Ovary (tissue), 9 donors: ENCODE data around the gene NOXA1. TPM values are rescaled to one million over a fixed set of nuclear protein-coding genes. Genes with fewer than 3 reads are reported as not detected.

Source experiments
- DNase-seq, 5 donors: peaks; one replicate each; pipeline ENCODE4 v3.0.0-alpha.2; 2019 to 2020
- H3K27ac ChIP-seq, 2 donors: fragments of 200-600 bp; one replicate each; pipeline versions ENCODE4 v1.5.1 to v1.8.0; 2019 to 2022
- H3K27me3 ChIP-seq: fragments of 200-600 bp; one replicate; pipeline ENCODE4 v1.8.0; 2022
- H3K36me3 ChIP-seq: fragments of 200-600 bp; sonication (generic); one replicate; pipeline ENCODE4 v1.5.1; 2019
- H3K4me1 ChIP-seq: one replicate; pipeline ENCODE4 v1.8.1; 2013; ENCODE audit warnings: mild to moderate bottlenecking, moderate library complexity; ENCODE audit not compliant: insufficient read depth
- H3K4me3 ChIP-seq: fragments of 200-600 bp; sonication (generic); one replicate; pipeline ENCODE4 v1.5.1; 2017
- H3K9me3 ChIP-seq, 2 donors: fragments of 200-600 bp in 1 of 2; sonication (generic) in 1 of 2; one replicate each; pipeline versions ENCODE4 v1.5.1 to v1.8.1; 2013 to 2019; ENCODE audit warnings: mild to moderate bottlenecking in 1 of 2, moderate library complexity in 1 of 2
- EP300 ChIP-seq: sonication (generic); formaldehyde crosslinking; IDR thresholded peaks from one replicate; pipeline ENCODE4 v1.6.1; 2017; ENCODE audit warnings: antibody characterized with exemption
- POLR2A ChIP-seq: fragments of 450-650 bp; IDR thresholded peaks from one replicate; pipeline ENCODE4 v1.6.1; 2017; ENCODE audit warnings: antibody characterized with exemption, mild to moderate bottlenecking, moderate library complexity
- WGBS, 3 donors: extraction: QIAGEN DNeasy Blood & Tissue Kit in 1 of 3; methylation state at CpG; one replicate each; pipeline versions ENCODE4 v1.1.5 to v1.1.7; 2013 to 2017; 5-methylcytosine and 5-hydroxymethylcytosine counted together
- intact Hi-C, 4 donors: fragments of 100-400 bp; cut with DNase I; formaldehyde crosslinking; loops; one replicate each; pipeline versions ENCODE4 v1.11.0 to v1.15.1; 2022 to 2023
- microRNA-seq, 3 donors: library from miRNA; unstranded; fragments of <30 nt; microRNA quantifications; one replicate each; pipeline versions ENCODE4 to v1.2.0, GENCODE V29; 2019 to 2020
- polyA plus RNA-seq, 2 donors: library from polyadenylated mRNA; stranded (reverse); fragments of 200-250 nt in 1 of 2; fragments of 350-450 nt in 1 of 2; fragmentation: Illumina TruSeq in 1 of 2; extraction: RNeasy Lipid Tissue Mini Kit (QIAGEN cat#74804) in 1 of 2; gene quantifications; one replicate each; pipeline ENCODE4 v1.2.3, GENCODE V29; 2013 to 2014
- total RNA-seq, 7 donors: library from RNA; depleted of rRNA in 2 of 7; stranded (reverse); fragments of >200 nt in 2 of 7; fragmentation: NEBNext Ultra II Directional in 3 of 7; extraction: Animal tissue kit (Norgen Biotek cat#: 25700) in 3 of 7; gene quantifications; one replicate each; pipeline versions ENCODE4 v1.1.0 to v1.2.4, GENCODE V29; 2016 to 2023
- TF ChIP-seq, protein P1 (sequence below), 3 donors: fragments of 450-650 bp in 2 of 3; fragments of 200-600 bp in 1 of 3; IDR thresholded peaks; one replicate each; pipeline versions ENCODE4 v1.5.1 to v1.8.0; 2016 to 2022; ENCODE audit warnings: antibody characterized with exemption in 3 of 3, mild to moderate bottlenecking in 1 of 3
- donor health status: DM: no; HTN: no; CAD: no; lungs with moderate emphysema.
- donor health status: DM: no; HTN: no; CAD: no.
- donor health status: Bipolar disorder and iron deficiency.
- donor health status: DM: yes; HTN: yes; CAD: no.
- donor health status: DM: no; HTN: no; CAD: no.
- donor health status: DM: yes; HTN: yes; CAD: no.

Gene NOXA1
- total and polyA plus RNA-seq, 9 donors = 7.1 to 18.5 (median 12.1) TPM; not detected in 1

DNA sequence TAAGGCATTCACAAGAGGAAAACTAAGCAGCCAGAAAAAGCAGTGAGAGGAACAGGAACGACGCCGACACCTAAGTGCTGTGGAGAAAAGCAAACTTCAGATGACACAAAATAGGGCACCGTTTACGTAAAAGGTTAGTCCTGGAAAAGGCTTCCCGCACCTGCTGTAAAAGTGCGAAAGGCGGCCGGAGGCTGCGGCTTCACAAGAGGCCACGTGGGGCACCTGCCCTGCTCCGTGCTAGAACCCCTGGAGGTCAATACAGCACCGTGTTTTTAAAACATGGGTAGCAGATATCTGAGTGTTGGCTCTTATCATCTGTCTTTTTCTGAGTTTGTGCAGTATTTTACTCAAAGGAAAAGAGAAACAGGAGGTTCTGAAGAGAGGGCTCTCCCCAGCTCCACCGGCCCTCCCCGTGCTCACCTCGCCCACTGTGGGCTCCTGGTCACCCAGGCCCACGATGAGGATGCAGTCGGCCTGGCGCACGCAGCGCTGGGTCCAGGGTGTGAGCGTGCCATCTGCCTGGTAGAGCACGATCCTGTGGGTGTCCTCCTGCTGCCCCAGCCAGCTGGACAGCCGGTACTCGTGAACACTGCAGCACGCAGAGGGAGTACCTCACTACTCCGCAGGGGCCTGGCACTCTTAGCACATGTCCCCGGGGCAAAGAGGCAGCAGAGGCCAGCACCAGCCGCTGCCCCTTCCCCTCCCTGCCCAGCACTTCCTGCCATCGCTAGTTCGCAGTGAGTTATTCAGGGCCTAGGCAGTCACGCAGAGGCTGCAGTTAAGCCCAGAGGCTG is 56.9 kb downstream of the NOXA1 start:
- intact Hi-C loops = no loop called here
- WGBS, 3 donors = 89 to 90% (median 89%) methylated on average over 32 of the region's 32 CpGs
- peak in 3 of 5 donors; percentile 14 to 32 (median 16) for DNase-seq
- Histone ChIP-seq H3K27me3 (no peaks in the 10 kb centered on the region), H3K36me3 (no peaks in the 10 kb centered on the region), H3K27ac (no peak overlapping the region), H3K4me3 (no peak overlapping the region), H3K9me3 (no peaks in the 10 kb centered on the region), H3K4me1 (peaks cover 4% of the 10 kb centered on the region)
- no peak for TF ChIP-seq EP300
- TF ChIP-seq POLR2A = no peak
- TF ChIP-seq, protein P1, sequence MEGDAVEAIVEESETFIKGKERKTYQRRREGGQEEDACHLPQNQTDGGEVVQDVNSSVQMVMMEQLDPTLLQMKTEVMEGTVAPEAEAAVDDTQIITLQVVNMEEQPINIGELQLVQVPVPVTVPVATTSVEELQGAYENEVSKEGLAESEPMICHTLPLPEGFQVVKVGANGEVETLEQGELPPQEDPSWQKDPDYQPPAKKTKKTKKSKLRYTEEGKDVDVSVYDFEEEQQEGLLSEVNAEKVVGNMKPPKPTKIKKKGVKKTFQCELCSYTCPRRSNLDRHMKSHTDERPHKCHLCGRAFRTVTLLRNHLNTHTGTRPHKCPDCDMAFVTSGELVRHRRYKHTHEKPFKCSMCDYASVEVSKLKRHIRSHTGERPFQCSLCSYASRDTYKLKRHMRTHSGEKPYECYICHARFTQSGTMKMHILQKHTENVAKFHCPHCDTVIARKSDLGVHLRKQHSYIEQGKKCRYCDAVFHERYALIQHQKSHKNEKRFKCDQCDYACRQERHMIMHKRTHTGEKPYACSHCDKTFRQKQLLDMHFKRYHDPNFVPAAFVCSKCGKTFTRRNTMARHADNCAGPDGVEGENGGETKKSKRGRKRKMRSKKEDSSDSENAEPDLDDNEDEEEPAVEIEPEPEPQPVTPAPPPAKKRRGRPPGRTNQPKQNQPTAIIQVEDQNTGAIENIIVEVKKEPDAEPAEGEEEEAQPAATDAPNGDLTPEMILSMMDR (IDR thresholded peaks at IDR 0.05) = no peak

DNA sequence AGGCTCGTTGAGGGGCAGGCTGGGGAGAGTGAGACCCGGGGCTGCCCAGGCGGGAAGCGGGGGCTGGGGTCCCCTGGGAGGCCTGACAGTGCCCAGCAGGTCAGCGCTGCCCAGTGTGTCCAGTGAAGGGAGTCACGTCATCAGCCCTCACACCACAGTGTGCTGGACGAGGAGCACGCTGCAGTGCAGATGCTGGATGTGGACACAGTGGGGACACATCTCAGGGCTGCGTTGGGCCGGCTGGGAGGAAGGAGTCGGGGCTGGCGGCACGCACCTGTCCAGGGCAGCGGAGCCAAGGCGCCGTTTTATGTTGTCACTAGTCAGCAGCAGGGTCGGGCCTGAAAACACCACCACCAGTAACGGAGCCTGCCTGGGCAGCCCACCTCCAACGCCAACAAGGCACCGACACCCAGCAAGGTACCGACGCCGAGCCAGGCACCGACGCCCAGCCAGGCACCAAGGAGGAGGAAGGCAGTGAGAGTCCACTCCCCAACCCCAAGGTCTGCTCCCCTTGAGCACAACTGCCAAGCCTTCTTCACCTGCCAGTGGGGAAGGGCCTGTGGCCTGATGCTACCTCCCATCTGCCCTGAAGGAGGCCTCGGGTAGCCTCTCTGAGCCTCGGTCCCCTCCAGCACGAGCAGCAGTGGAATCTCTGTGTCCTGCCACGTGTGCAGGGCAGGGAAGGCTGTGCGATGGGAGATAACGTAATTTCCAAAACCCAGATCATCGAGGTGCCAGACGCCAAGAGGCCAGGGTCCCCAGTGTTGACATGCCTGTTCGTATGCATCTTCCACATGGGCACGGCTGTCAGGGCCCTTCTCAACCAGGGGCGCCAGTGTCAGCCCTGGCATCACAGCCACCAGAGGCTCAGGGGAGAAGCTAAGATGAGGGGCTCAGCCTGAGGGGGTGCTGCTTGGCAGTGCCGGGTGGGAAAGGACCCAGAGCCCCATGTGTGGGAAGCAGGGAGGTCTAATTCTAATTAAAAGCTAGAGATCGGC is 57.8 kb downstream of the NOXA1 start:
- Histone ChIP-seq H3K9me3 (no peaks in the 10 kb centered on the region), H3K36me3 (no peaks in the 10 kb centered on the region), H3K27ac (no peak overlapping the region), H3K27me3 (no peaks in the 10 kb centered on the region), H3K4me3 (no peak overlapping the region), H3K4me1 (peaks cover 4% of the 10 kb centered on the region)
- 94% methylated on average over 38 of the region's 38 CpGs for WGBS, 3 donors
- DNase-seq = peak; percentile 12 to 35 (median 16)
- intact Hi-C loops = no loop called here
- no peak for TF ChIP-seq EP300
- no peak for TF ChIP-seq POLR2A
- TF ChIP-seq, protein P1 (IDR thresholded peaks at IDR 0.05) = no peak

DNA sequence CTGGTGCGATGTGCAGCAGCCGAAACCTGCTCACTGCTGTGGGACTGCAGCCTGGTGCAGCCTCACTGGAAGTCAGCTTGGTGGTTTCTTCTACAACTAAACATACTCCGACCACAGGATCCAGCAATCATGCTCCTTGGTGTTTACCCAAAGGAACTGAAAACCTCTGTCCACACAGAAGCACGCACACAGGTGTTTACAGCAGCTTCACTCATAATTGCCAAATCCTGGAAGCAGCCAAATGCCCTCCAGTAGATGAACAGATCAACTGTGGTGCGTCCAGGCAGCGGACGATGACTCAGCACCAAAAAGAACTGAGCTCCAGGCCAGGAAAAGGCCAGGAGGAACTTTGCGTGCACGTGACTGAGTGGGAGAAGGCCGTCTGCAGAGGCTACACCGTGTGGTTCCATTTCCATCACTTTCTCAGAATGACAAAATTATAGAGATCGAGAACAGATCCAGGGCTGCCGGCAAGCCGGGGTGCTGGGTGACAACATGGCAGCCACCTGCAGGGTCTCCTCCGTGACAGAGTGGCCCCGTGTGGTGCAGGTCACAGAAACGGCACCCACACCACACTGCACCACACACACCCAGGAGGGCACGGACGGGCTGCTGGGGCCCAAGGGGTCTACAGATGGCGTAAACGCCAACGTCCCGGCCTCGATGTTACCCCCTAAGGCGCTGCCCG is 59.0 kb downstream of the NOXA1 start:
- peak overlapping the region in 1 of 2 donors; percentile 30 for H3K27ac ChIP-seq
- H3K4me3 ChIP-seq = no peak overlapping the region
- peak; percentile 64 to 75 (median 67) for DNase-seq
- H3K27me3 ChIP-seq = no peaks in the 10 kb centered on the region
- H3K4me1 ChIP-seq = peaks cover 4% of the 10 kb centered on the region
- intact Hi-C loops = no loop called here
- 56 to 64% (median 58%) methylated on average over 26 of the region's 26 CpGs for WGBS, 3 donors
- TF ChIP-seq, protein P1 (IDR thresholded peaks at IDR 0.05) = no peak
- TF ChIP-seq EP300 (no peak), POLR2A (no peak)
- H3K36me3 ChIP-seq = no peaks in the 10 kb centered on the region
- H3K9me3 ChIP-seq = no peaks in the 10 kb centered on the region

Small RNA genes within 50 kb of the gene (microRNA-seq; reads per million reads assigned to microRNA genes)
- 0 to 0.16 (median 0) reads per million in 3 donors for gene MIR7114

Other genes starting within 250 kb of the NOXA1 start
- 10 to 100 TPM; 23.1 to 61.5 (median 53.9) TPM for gene ANAPC2, start 234.8 kb upstream of the NOXA1 start, total RNA-seq
- gene ANAPC2, start 234.8 kb upstream of the NOXA1 start, polyA plus RNA-seq = 10 to 100 TPM in 1 of 2 donors, 1 to 10 TPM in 1; 8.0 to 38.4 TPM
- 10 to 100 TPM; 34.5 to 60.7 (median 44.5) TPM for gene SSNA1, start 234.7 kb upstream of the NOXA1 start, total RNA-seq
- 10 to 100 TPM in 1 of 2 donors, 1 to 10 TPM in 1; 1.6 to 47.3 TPM for gene SSNA1, start 234.7 kb upstream of the NOXA1 start, polyA plus RNA-seq
- gene TPRN, start 222.7 kb upstream of the NOXA1 start, total RNA-seq = 10 to 100 TPM in 6 of 7 donors, 1 to 10 TPM in 1; 6.6 to 18.4 (median 15.9) TPM
- 1 to 10 TPM in 1 of 2 donors, under 1 TPM in 1; 0.68 to 8.6 TPM for gene TPRN, start 222.7 kb upstream of the NOXA1 start, polyA plus RNA-seq
- 10 to 100 TPM; 29.2 to 40.8 (median 37.5) TPM for gene TMEM203, start 217.7 kb upstream of the NOXA1 start, total RNA-seq
- 10 to 100 TPM; 35.3 to 38.2 TPM for gene TMEM203, start 217.7 kb upstream of the NOXA1 start, polyA plus RNA-seq
- 10 to 100 TPM in 4 of 7 donors, 1 to 10 TPM in 3; 3.7 to 15.2 (median 11.3) TPM for gene NDOR1, start 217.7 kb upstream of the NOXA1 start, total RNA-seq
- 1 to 10 TPM; 1.1 to 7.2 TPM for gene NDOR1, start 217.7 kb upstream of the NOXA1 start, polyA plus RNA-seq
- gene RNF208, start 201.2 kb upstream of the NOXA1 start, total RNA-seq = 1 to 10 TPM in 5 of 7 donors, under 1 TPM in 1, not detected in 1; 0.92 to 6.5 (median 3.3) TPM
- gene RNF208, start 201.2 kb upstream of the NOXA1 start, polyA plus RNA-seq = 1 to 10 TPM in 1 of 2 donors, not detected in 1; 2.3 TPM
- under 1 TPM in 4 of 7 donors, not detected in 3; 0.15 to 0.80 (median 0.33) TPM for gene CYSRT1, start 198.2 kb upstream of the NOXA1 start, total RNA-seq
- gene CYSRT1, start 198.2 kb upstream of the NOXA1 start, polyA plus RNA-seq = under 1 TPM in 1 of 2 donors, not detected in 1; 0.12 TPM
- gene RNF224, start 195.9 kb upstream of the NOXA1 start, total RNA-seq = under 1 TPM in 1 of 7 donors, not detected in 6; 0.92 TPM
- not detected for gene RNF224, start 195.9 kb upstream of the NOXA1 start, polyA plus RNA-seq
- gene SLC34A3, start 192.5 kb upstream of the NOXA1 start, total RNA-seq = under 1 TPM in 2 of 7 donors, not detected in 5; 0.15 to 0.46 TPM
- not detected for gene SLC34A3, start 192.5 kb upstream of the NOXA1 start, polyA plus RNA-seq
- 100 to 1,000 TPM in 6 of 7 donors, 10 to 100 TPM in 1; 88.0 to 234 (median 175) TPM for gene TUBB4B, start 182.1 kb upstream of the NOXA1 start, total RNA-seq
- 10 to 100 TPM; 62.8 to 88.6 TPM for gene TUBB4B, start 182.1 kb upstream of the NOXA1 start, polyA plus RNA-seq
- gene STPG3, start 172.1 kb upstream of the NOXA1 start, total RNA-seq = not detected
- not detected for gene STPG3, start 172.1 kb upstream of the NOXA1 start, polyA plus RNA-seq
- 10 to 100 TPM; 20.3 to 56.6 (median 44.5) TPM for gene NELFB, start 168.1 kb upstream of the NOXA1 start, total RNA-seq
- 10 to 100 TPM; 10.9 to 50.8 TPM for gene NELFB, start 168.1 kb upstream of the NOXA1 start, polyA plus RNA-seq
- 10 to 100 TPM in 4 of 7 donors, 1 to 10 TPM in 3; 6.4 to 16.3 (median 11.2) TPM for gene TOR4A, start 145.7 kb upstream of the NOXA1 start, total RNA-seq
- 1 to 10 TPM in 1 of 2 donors, under 1 TPM in 1; 0.85 to 5.3 TPM for gene TOR4A, start 145.7 kb upstream of the NOXA1 start, polyA plus RNA-seq
- 10 to 100 TPM in 1 of 7 donors, 1 to 10 TPM in 6; 1.3 to 13.8 (median 4.6) TPM for gene NRARP, start 121.1 kb upstream of the NOXA1 start, total RNA-seq
- 1 to 10 TPM; 2.6 to 3.4 TPM for gene NRARP, start 121.1 kb upstream of the NOXA1 start, polyA plus RNA-seq
- 10 to 100 TPM; 19.5 to 30.6 (median 26.2) TPM for gene EXD3, start 231 bp upstream of the NOXA1 start, total RNA-seq
- 10 to 100 TPM in 1 of 2 donors, 1 to 10 TPM in 1; 1.0 to 19.4 TPM for gene EXD3, start 231 bp upstream of the NOXA1 start, polyA plus RNA-seq
- under 1 TPM in 5 of 7 donors, not detected in 2; 0.10 to 0.57 (median 0.24) TPM for gene ENTPD8, start 18.0 kb downstream of the NOXA1 start, total RNA-seq
- gene ENTPD8, start 18.0 kb downstream of the NOXA1 start, polyA plus RNA-seq = under 1 TPM in 1 of 2 donors, not detected in 1; 0.11 TPM
- 10 to 100 TPM; 22.9 to 50.3 (median 35.4) TPM for gene NSMF, start 35.9 kb downstream of the NOXA1 start, total RNA-seq
- gene NSMF, start 35.9 kb downstream of the NOXA1 start, polyA plus RNA-seq = 10 to 100 TPM; 24.0 to 29.5 TPM
- 10 to 100 TPM in 5 of 7 donors, 1 to 10 TPM in 2; 4.5 to 29.3 (median 13.0) TPM for gene PNPLA7, start 127.0 kb downstream of the NOXA1 start, total RNA-seq
- 10 to 100 TPM in 1 of 2 donors, 1 to 10 TPM in 1; 2.2 to 19.9 TPM for gene PNPLA7, start 127.0 kb downstream of the NOXA1 start, polyA plus RNA-seq
- gene MRPL41, start 128.5 kb downstream of the NOXA1 start, total RNA-seq = 10 to 100 TPM; 35.9 to 61.9 (median 48.3) TPM
- 10 to 100 TPM in 1 of 2 donors, 1 to 10 TPM in 1; 1.0 to 54.8 TPM for gene MRPL41, start 128.5 kb downstream of the NOXA1 start, polyA plus RNA-seq
- 10 to 100 TPM; 29.7 to 37.7 (median 33.0) TPM for gene DPH7, start 155.5 kb downstream of the NOXA1 start, total RNA-seq
- gene DPH7, start 155.5 kb downstream of the NOXA1 start, polyA plus RNA-seq = 10 to 100 TPM; 15.4 to 38.2 TPM
- 10 to 100 TPM; 10.3 to 22.9 (median 16.5) TPM for gene ZMYND19, start 167.1 kb downstream of the NOXA1 start, total RNA-seq
- gene ZMYND19, start 167.1 kb downstream of the NOXA1 start, polyA plus RNA-seq = 10 to 100 TPM in 1 of 2 donors, 1 to 10 TPM in 1; 5.1 to 13.6 TPM
- gene ARRDC1, start 182.3 kb downstream of the NOXA1 start, total RNA-seq = 10 to 100 TPM; 11.1 to 46.2 (median 13.8) TPM
- 10 to 100 TPM in 1 of 2 donors, 1 to 10 TPM in 1; 5.2 to 20.6 TPM for gene ARRDC1, start 182.3 kb downstream of the NOXA1 start, polyA plus RNA-seq
- 10 to 100 TPM; 44.9 to 98.5 (median 78.6) TPM for gene EHMT1, start 195.6 kb downstream of the NOXA1 start, total RNA-seq
- 10 to 100 TPM; 40.8 to 44.7 TPM for gene EHMT1, start 195.6 kb downstream of the NOXA1 start, polyA plus RNA-seq